Measurements from ENCODE around the gene ATG16L2. TPM values are rescaled to one million over a fixed set of nuclear protein-coding genes. Genes with fewer than 3 reads are reported as not detected.
"Not testable (repeated sequence)": the region's sequence is repeated elsewhere in the genome, so short reads cannot be mapped to it uniquely, and the experiment has no call there.

The ATG16L2 gene
- total RNA-seq, 1 donor from 2014 or later: 29.5 TPM

- DNase-seq (ENCODE audit: low spot score): peak; percentile 98
Observed at GRCh38 chr11:72793425-72794367, 20.5 kb upstream of the ATG16L2 start, which contains the start of gene STARD10. TSS of gene STARD10 (minus strand) at chr11:72794047. CDS start at chr11:72781181, 12,866 bp downstream.

- no peak for DNase-seq (ENCODE audit: low spot score)
Observed at GRCh38 chr11:72798361-72798760, 15.8 kb upstream of the ATG16L2 start.

- no peak for DNase-seq (ENCODE audit: low spot score)
Observed at GRCh38 chr11:72799441-72799840, 14.8 kb upstream of the ATG16L2 start.

GRCh38 chr11:72802822-72803221 lies 11.4 kb upstream of the ATG16L2 start:
- no peak for DNase-seq (ENCODE audit: low spot score)

- no peak for DNase-seq (ENCODE audit: low spot score)
Observed at GRCh38 chr11:72805216-72805615, 9.0 kb upstream of the ATG16L2 start.

GRCh38 chr11:72806378-72806777 lies 7.8 kb upstream of the ATG16L2 start:
- DNase-seq (ENCODE audit: low spot score): not testable (repeated sequence)

- no peak for DNase-seq (ENCODE audit: low spot score)
Observed at GRCh38 chr11:72807021-72807693, 7.1 kb upstream of the ATG16L2 start.

GRCh38 chr11:72807792-72808191 lies 6.4 kb upstream of the ATG16L2 start:
- DNase-seq (ENCODE audit: low spot score): no peak

GRCh38 chr11:72808331-72808798 lies 5.8 kb upstream of the ATG16L2 start:
- DNase-seq (ENCODE audit: low spot score): no peak

GRCh38 chr11:72811686-72812085 lies 2.5 kb upstream of the ATG16L2 start:
- not testable (repeated sequence) for DNase-seq (ENCODE audit: low spot score)

- no peak for DNase-seq (ENCODE audit: low spot score)
Observed at GRCh38 chr11:72812604-72812966, 1.6 kb upstream of the ATG16L2 start.

GRCh38 chr11:72812967-72813739 lies 1.1 kb upstream of the ATG16L2 start:
- no peak for DNase-seq (ENCODE audit: low spot score)

GRCh38 chr11:72813740-72814285 lies 398 bp upstream of the ATG16L2 start:
- DNase-seq (ENCODE audit: low spot score): peak; percentile 94

GRCh38 chr11:72815110-72815618 lies 953 bp downstream of the ATG16L2 start:
- no peak for DNase-seq (ENCODE audit: low spot score)

GRCh38 chr11:72816404-72816990 lies 2.3 kb downstream of the ATG16L2 start:
- DNase-seq (ENCODE audit: low spot score): no peak

GRCh38 chr11:72817966-72818365 lies 3.8 kb downstream of the ATG16L2 start:
- no peak for DNase-seq (ENCODE audit: low spot score)

- DNase-seq (ENCODE audit: low spot score): no peak
Observed at GRCh38 chr11:72818971-72819370, 4.8 kb downstream of the ATG16L2 start.

- no peak for DNase-seq (ENCODE audit: low spot score)
Observed at GRCh38 chr11:72820439-72821139, 6.4 kb downstream of the ATG16L2 start.

GRCh38 chr11:72821221-72821919 lies 7.2 kb downstream of the ATG16L2 start:
- no peak for DNase-seq (ENCODE audit: low spot score)
